ENCODE results near the gene LRRC8A.
"Not testable (repeated sequence)": the region's sequence is repeated elsewhere in the genome, so short reads cannot be mapped to it uniquely, and the experiment has no call there.

LRRC8A gene

DNA sequence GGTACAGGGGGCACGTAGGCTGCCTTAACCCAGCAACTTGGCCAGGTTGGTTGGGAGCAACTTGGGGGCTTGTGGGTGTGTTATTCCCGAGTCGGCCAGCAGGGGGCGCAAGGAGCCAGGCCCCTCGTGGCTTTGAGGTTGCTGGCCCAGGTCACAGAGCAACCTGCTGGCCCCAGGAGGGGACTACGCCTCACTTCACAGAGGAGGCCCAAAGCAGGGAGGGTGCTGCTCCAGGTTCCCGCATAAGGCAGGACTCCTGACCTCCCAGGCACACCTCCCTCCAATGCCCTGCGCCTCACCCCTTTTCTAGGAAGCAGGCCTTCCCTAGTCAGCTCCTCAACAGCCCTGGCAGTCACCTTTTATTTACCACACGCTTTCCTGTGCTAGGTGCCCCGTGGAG lies 18.3 kb upstream of the LRRC8A start:
- FAIRE-seq = no peak
- peak; percentile 80 for DNase-seq (ENCODE audit: low spot score)

DNA sequence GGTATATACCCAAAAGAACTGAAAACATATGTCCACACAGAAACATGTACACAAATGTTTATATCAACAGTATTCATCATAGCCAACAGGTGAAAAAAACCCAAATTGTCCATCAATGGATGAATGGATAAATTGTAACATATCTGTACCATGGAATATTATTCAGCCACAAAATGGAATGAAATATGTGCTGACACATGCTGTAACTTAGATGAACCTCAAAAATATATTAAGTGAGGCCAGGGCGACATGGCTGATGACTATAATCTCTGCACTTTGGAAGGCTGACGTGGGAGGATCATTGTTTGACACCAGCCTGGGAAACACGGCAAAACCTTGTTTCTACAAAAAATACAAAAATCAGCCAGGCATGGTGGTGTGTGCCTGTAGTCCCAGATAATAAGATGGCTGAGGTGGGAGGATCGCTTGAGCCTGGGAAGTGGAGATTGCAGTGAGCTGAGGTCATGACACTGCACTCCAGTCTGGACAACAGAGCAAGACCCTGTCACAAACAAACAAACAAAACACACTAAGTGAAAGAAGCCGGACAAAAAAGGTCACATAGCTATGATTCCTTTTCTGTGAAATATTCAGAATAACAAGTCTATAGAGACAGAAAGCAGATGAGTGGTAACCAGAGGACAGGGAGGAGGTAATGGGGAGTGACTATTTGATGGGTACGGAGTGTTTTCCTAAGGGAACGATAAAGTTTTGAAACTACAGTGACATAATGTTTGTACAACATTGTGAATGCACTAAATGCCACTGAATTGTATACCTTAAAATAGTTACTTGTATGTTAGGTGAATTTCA lies 11.6 kb upstream of the LRRC8A start:
- no peak for FAIRE-seq
- no peak for DNase-seq (ENCODE audit: low spot score)

DNA sequence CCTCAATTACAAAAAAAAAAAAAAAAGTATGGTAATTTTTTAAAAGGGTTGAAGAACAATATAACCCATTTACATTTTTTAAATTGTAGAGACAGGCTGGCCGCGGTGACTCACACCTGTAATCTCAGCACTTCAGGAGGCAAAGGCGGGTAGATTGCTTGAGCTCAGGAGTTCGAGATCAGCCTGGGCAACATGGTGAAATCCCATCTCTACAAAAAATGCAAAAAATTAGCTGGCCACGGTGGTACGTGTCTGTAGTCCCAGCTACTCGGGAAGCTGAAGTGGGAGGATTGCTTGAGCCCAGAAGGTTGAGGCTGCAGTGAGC lies 11.0 kb upstream of the LRRC8A start:
- not testable (repeated sequence) for DNase-seq (ENCODE audit: low spot score); FAIRE-seq

DNA sequence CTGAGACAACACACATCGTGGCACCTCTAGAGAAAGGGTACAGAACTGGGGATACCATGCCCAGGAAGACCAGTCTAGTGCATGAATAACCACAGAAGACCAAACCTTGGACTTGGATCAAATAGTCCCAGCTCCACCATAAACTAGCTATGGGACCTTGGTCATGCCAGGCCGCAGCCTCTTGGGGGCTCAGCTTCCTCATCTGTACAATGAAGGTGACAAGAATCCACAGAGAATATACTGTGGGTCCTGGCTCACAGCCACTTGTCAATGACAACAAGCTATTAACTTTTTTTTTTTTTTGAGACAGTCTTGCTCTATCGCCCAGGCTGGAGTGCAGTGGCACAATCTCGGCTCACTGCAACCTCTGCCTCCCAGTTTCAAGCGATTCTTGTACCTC lies 4.1 kb upstream of the LRRC8A start:
- no peak for FAIRE-seq
- DNase-seq (ENCODE audit: low spot score) = no peak

DNA sequence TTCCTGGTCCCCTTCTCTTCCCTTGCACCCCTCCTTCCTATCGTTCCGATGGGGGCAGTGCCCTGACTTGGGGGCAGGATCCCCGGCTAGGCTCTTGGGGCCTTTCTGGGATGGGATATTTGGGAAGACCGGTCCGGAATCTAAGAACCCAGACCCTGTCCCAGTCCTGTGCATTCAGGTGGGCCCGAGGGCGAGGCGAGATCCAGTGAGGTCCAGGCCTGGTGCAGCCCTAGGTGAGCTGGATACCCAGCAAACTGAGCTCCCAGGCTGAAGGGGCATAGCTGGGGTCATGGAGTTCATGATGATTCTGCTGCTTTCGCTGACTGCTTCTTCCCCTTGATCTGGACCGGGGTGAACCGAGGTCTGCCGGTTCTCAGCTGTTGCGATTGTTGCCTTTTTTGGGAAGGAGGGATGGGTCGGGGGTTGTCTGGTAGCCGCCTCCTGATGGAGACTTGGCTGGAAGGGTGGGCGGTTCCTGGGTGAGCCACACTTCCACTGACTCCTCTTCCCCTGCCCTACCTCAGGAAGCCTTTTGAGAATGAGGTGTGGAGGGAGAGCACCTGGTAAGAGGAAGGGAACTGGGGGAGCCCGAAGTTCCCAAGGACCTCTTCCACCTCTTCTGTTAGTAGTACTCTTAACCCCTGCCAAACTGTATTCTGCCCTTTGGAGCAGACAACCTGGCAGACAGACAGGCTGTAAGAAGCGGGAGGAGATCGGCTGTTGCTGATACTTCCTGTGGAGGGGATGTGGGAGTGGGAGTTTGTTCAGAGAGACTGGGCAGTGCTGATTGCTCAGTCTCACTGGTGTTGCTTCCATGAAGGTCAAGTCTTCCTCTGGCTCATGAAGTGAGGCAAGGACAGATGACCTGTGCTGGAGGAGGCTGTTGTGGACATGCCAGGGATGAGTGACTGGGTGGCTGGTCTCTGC lies 1.0 kb downstream of the LRRC8A start:
- DNase-seq (ENCODE audit: low spot score) (no peak), FAIRE-seq (no peak)

DNA sequence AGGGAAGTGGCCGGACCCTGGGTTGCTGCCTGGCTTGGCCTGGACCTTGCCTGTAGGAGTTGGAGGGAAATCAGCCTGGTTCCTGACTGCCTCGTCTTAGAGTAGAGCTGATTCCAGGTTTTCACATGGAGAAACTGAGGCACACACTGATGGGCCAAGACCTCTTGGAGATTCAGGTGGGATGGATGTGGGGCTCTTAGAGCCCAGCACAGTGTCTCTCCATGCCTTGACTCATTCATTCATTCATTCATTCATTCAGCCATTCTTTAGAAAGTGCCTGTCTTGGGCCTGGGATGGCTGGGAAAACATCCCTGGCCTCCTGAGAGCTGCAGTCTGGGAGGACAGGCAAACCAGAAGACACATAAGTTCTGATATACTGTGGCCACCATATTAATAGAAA lies 2.2 kb downstream of the LRRC8A start:
- DNase-seq (ENCODE audit: low spot score) (no peak), FAIRE-seq (no peak)

DNA sequence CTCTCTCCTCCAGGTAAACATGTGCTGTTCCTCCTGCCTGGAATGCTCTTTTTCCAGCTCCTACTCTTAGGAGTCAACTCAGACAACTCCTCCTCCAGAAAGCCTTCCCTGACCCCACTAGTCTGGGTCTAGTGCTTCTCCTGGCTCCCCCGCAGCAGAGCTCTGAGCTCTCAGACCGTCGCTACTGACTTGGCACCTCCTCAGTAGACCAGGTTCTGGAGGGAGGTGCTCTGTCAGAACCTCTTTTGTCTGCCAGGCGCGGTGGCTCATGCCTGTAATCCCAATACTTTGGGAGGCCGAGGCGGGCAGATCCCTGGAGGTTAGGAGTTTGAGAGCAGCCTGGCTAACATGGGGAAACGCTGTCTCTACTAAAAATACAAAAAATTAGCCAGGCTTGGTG lies 3.4 kb downstream of the LRRC8A start:
- DNase-seq (ENCODE audit: low spot score) (no peak), FAIRE-seq (no peak)

DNA sequence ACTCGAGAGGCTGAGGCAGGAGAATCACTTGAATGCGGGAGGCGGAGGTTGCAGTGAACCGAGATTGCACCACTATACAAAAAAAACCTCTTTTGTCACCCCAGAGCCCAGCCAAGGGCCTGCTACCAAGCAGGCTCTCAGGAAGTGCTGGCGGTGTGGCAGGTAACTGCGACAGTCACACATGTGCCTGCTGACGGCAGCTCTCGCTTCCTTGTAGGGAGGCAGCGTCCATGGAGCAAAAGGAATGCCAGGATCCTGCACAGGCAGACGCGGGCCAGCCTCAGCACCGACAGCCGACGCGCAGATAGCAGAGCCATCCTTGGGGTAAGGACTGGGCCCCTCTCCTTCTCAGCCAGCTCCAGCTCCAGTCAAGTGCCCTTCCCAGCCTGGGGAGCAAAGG lies 3.9 kb downstream of the LRRC8A start:
- FAIRE-seq = no peak
- DNase-seq (ENCODE audit: low spot score) = no peak

DNA sequence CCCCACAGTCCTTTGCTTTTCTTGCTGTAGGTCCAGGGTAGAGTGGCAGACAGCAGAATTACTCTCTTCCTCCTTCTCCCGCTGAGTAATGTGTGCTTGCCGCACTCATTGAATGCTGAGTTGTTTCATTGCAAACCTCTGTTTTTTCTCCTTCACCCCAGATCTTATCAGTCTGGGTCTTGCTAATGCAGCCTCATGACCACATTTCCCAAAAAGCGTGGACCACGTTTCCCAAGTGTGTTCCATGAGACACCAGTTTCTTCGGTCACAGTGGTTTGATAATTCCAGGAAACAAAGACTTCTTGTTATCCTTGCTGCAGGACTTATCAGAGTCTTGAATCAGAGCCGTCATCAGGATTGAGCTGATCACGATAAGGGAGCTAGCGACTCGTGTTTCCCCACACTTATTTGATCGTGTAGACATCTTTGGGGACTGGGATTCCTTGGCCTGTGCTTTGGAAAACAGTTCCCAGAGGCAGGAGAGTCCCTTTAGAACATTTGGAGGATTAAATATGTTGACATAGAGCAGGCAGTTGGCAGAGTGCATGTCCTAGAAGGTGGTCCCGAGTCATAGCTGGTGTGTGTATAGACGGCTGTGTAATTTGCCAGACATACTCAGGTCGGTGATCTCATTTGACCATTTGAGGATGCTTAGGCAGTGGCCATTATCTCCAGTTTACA lies 4.4 kb downstream of the LRRC8A start:
- FAIRE-seq (no peak), DNase-seq (ENCODE audit: low spot score) (no peak)

DNA sequence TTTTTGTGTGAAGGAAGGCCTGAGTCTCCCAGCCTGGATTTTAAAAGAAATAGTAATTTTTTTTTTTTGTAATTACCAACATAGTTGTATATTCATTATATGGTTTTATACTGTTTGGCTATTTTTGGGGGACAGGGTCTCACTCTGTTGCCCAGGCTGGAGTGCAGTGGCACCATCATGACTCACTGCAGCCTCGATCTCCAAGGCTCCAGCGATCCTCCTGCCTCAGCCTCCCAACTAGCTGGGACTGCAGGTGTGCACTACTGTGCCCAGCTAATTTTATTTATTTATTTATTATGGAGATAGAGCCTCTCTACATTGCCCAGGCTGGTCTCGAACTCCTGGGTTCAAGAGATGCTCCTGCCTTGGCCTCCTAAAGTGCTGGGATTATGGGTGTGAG lies 5.1 kb downstream of the LRRC8A start:
- no peak for FAIRE-seq
- DNase-seq (ENCODE audit: low spot score) = no peak

DNA sequence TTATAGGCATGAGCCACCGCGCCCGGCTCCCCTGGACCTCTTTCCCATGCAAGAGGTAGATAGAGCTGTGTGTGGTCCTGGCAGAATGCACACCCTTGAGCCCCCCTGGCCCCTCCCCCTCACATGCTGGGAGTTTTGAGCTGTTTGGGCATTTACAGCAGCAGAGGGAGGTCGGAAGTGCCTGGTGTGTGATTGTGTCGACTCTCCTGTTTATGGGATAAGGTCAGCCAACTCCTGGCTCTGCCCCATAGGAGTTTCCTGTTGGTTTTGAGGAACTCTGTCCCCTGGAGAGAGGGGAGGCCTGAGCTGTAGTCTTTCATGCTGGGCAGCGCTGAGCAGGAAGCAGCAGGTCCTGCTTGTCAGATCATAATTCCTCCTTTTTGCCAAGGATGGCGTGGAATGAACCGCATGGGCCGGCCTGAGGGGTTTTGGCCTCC lies 6.0 kb downstream of the LRRC8A start:
- FAIRE-seq (no peak), DNase-seq (ENCODE audit: low spot score) (no peak)

DNA sequence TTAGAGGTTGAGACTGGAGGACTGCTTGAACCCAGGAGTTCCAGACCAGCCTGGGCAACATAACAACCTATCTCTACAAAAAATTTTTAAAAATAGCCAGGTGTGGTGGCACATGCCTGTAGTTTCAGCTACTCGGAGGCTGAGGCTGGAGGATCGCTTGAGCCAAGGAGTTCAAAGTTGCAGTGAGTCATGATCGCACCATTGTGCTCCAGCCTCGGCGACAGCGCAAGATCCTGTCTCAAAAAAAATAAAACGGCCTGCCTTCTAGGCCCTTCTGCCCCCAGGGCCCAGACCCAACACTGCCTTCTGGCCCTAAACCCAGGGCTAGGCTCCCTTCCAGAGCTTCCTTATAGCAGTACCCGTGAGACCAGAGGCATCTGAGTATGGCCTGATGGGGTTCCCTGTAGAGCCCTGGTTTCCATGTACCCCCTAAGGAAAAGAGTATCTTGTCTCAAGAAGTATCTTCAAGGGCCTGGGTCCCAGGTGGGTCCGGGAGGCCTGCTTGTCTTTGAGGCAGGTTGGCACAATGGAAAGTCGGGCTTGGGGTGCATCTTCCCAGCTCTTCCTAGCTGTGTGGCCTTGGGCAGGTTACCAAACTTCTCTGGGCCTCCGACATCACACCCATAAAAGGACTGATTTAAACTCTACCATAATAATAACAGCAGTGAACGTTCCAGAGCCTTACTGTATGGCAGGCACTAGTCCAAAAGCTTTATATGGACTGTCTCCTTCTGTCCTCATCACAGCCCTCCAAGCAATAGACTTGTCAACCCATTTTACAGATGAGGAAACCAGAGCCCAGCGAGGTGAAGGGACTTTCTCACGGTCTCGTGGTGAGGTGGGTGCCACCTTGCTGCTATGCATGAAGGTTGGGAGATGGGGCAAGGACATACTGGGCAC lies 9.6 kb downstream of the LRRC8A start:
- FAIRE-seq (no peak), DNase-seq (ENCODE audit: low spot score) (no peak)

DNA sequence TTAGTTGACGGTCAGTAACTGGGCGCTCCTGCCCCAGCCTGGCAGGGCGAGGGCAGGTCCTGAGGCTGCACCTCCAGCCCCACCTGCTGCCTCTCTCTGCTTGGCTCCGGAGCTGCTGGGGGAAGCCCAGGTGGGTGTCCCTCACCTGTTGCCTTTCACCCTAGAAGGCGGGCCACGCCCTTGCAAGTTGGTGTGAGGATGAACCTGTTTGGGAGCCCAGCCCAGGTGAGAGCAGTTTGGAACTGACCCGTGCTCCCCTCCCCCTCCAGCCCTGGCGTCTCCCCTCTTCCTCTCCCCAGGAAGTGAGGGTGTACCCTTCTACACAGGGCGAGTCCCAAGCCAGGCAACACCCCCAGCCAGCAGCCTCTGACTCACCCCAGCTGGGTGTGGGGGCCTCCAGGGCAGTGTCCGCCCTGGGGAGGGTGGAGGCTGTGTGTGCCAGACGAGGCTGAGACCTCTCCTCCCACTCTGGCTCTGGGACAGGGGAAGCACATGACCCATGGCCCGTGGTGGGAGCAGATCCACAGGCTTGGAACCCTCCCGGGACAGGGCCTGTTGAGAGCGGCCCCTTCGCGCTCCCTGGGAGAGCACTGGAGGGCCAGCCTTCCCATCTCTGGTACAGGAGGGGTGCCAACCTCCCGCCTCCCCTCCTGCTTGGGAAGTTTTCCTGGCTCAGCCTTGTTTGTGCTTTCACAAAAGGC lies 10.4 kb downstream of the LRRC8A start:
- DNase-seq (ENCODE audit: low spot score) (peak; percentile 85), FAIRE-seq (no peak)

DNA sequence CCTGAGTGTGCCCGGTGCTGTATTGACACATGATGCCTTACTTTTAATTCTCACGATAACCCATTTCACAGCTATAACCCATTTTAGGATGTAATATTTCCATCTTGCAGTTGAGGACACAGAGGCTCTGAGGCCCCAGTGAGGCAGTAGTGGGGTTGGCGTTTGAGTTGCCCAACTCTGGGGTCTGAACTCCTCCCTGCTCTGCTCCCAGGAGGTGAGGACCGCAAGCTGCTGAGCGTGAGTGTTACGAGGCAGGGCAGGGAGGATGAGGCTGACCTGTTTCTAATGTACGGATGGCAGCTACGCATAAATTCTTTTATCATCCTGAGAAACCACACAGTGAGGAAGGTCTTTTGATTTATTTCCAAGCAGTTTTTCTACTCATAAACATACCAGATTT lies 11.4 kb downstream of the LRRC8A start:
- FAIRE-seq = no peak

DNA sequence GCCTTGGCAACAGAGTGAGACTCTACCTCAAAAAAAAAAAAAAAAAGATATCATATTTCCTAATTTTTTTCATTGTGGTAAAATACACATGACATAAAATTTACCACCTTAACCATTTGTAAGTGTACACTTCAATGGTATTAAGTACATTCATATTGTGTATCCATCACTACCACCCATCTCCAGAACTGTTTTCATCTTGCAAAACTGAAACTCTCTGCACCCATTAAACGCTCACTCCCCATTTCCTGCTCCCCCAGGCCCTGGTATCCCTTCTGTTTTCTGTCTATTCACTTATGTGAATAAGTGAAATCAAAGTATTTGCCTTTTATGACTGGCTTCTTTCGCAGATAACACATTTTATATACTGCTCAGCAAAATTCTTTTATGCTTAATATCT lies 12.8 kb downstream of the LRRC8A start:
- DNase-seq (ENCODE audit: low spot score) (no peak), FAIRE-seq (no peak)

More for the DNA sequence above, 11.4 kb downstream of the LRRC8A start:
- DNase-seq (ENCODE audit: low spot score) = no peak

DNA sequence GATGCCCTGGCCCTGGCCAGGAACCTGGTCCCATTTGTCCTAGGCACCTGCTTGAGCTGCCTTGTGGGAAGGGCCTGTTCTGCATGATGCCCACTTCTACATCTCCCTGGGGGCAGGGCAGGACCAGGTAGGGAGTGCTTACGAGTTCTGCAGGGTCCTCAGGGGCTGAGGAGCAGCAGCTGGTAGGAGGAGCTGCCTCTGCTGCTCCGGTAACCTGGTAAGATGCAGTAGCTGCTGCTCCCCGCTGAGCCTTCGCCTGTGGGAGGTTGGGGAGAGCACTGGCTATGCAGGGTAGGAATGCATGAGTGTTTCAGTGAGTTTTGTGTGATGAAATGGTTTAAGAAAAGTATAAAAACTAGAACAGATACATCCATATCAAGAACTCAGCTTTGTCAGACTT lies 13.6 kb downstream of the LRRC8A start:
- FAIRE-seq = no peak
- no peak for DNase-seq (ENCODE audit: low spot score)

DNA sequence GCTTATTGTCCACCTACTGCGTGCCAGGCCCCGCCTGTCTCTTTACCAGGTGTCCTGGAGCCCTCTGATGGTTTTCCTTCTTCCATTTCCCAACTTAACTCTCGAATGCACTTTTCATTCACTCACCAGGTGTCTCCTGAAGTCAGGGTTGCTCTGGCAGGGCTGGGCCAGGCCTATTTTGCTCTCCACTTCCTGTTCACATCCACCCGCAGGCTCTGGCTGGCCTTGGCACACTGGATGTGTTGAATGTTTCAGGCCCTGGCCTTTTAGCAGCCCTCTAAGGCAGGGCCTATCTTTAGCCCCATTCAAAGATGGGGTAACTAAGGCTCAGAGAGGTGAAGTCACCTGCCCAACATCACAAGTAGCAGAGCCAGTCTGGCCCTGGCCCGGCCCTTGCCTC lies 16.4 kb downstream of the LRRC8A start:
- no peak for FAIRE-seq
- DNase-seq (ENCODE audit: low spot score) = no peak

DNA sequence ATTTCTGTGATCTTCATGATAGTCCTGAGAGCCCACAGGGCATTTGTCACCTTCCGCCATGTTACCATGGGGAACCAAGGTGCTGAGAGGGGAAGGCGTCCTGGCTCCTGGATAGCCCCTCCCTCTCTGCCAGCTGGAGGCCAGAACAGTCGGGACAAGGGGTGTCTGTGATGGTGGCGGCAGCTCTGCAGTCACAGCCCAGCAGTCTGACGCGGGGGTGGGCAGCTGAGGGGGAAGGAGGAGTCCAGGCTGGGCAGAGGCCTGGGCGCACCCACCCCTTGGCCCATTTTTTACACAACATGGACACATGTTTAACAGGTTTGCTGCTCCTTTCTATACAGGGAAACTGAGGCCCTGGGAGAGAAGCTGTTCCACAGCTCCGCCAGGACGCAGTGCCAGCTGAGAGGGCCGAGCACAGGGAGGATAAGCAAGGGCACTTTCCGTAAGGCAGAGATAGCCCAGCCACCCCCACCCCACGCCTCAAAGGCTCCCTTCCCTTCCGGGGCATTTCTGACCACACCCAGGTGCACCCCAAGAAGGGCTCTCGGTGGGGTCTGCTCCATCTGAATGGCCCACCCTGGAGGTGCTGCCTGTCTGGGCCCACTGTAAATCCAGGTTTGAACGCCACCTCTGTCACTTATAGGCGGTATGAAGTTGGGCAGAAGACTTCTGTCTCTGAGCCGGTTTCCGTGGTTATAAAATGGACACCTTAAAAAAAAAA lies 17.1 kb downstream of the LRRC8A start:
- DNase-seq (ENCODE audit: low spot score) (no peak), FAIRE-seq (no peak)

DNA sequence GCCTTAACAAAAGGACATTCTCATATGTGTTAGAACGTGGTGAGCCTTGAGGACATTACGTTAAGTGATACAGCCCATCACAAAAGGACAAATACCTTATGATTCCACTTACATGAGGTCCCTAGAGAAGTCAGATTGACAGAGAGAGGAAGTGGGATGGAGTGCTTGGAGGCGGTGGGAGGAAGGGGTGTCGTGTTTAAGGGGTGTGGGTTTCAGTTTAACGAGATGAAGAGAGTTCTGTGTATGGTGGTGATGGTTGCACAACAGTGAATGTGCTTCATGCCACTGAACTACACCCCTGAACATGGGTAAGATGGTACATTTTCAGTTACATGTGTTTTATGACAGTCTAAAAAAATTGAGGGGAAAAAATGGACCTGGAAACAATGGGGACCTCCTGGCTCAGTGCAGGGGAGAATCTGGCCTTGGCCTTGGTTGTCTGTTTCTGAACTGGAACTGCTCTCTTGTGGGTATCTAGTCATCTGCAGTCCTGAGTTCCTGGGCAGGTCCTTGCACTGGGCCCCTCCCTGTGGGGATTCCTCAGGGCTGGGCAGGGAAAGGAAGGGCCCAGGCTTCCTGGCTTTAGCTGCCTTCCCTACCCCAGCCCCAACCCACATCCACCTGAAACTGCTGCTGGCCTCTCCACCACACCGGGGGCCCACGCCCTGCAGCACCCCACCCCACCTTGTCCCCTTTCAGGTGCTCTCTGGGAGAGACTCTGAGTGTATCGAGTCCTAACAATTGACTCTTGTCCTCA lies 17.8 kb downstream of the LRRC8A start:
- FAIRE-seq = no peak

More for the DNA sequence above, 17.8 kb downstream of the LRRC8A start:
- no peak for DNase-seq (ENCODE audit: low spot score)

Measured in urothelium cell line (cell line).